HepG2 (cell line): Measurements from ENCODE around the gene HPS4.

Experiments used
- KDM1A ChIP-seq: IDR thresholded peaks from 2 replicates; pipeline ENCODE4 v1.6.1; 2016; ENCODE audit warnings: missing compliant biosample characterization
- MEF2D ChIP-seq: sonication (generic); formaldehyde crosslinking; IDR thresholded peaks from 2 replicates; pipeline ENCODE4 v1.5.1; 2020; ENCODE audit warnings: mild to moderate bottlenecking, missing genetic modification reagents
- MIXL1 ChIP-seq: IDR thresholded peaks from 2 replicates; pipeline ENCODE4 v1.6.1; 2016
- ZNF292 ChIP-seq: sonication (generic); formaldehyde crosslinking; IDR thresholded peaks from 2 replicates; pipeline ENCODE4 v1.8.1; 2022; ENCODE audit warnings: mild to moderate bottlenecking, low read depth, missing genetic modification reagents, borderline replicate concordance
- TF ChIP-seq, protein P1 (sequence below): sonication (generic); formaldehyde crosslinking; IDR thresholded peaks from 2 replicates; pipeline ENCODE4 v1.5.1; 2020; ENCODE audit warnings: mild to moderate bottlenecking, missing genetic modification reagents
- TF ChIP-seq, protein P2 (sequence below), 2 experiments: IDR thresholded peaks; 2 replicates each; pipeline ENCODE4 v1.6.1; 2011 to 2012; ENCODE audit warnings: low read length in 2 of 2, borderline replicate concordance in 1 of 2, low read depth in 1 of 2, mild to moderate bottlenecking in 1 of 2, moderate library complexity in 1 of 2

DNA sequence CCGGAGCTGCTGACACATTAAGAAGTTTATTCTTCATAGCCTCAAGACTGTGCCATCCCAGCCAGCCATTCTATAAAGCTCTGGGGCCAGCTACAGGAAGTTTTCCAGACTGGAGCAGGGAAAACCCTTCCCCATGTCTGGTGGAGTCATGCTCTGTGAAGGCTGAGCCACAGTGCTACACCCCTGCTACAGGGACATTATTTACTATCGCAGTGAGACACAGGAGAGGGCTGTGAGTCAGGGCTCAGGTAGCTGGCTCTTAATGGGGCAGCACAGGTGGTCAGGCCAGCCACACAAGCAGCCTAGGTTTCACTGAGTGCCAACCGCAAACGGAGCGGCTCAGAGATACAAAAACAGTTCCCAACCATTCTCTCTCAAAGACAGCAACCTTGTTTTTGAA lies 12.1 kb downstream of the HPS4 start:
- TF ChIP-seq, protein P1, sequence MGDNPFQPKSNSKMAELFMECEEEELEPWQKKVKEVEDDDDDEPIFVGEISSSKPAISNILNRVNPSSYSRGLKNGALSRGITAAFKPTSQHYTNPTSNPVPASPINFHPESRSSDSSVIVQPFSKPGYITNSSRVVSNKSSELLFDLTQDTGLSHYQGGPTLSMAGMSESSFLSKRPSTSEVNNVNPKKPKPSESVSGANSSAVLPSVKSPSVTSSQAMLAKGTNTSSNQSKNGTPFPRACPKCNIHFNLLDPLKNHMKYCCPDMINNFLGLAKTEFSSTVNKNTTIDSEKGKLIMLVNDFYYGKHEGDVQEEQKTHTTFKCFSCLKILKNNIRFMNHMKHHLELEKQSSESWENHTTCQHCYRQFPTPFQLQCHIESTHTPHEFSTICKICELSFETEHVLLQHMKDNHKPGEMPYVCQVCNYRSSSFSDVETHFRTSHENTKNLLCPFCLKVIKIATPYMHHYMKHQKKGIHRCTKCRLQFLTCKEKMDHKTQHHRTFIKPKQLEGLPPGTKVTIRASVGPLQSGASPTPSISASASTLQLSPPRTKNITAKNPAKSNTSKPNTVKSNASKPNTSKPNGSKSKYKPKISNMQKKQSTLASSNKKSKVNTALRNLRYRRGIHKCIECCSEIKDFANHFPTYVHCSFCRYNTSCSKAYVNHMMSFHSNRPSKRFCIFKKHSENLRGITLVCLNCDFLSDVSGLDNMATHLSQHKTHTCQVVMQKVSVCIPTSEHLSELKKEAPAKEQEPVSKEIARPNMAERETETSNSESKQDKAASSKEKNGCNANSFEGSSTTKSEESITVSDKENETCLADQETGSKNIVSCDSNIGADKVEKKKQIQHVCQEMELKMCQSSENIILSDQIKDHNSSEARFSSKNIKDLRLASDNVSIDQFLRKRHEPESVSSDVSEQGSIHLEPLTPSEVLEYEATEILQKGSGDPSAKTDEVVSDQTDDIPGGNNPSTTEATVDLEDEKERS (CRISPR knock-in tag): no peak
- no peak for TF ChIP-seq ZNF292 (CRISPR knock-in tag)
- no peak for TF ChIP-seq KDM1A (CRISPR knock-in tag)
- no peak for TF ChIP-seq MIXL1 (CRISPR knock-in tag)
- no peak for TF ChIP-seq MEF2D (CRISPR knock-in tag)
- TF ChIP-seq, protein P2, sequence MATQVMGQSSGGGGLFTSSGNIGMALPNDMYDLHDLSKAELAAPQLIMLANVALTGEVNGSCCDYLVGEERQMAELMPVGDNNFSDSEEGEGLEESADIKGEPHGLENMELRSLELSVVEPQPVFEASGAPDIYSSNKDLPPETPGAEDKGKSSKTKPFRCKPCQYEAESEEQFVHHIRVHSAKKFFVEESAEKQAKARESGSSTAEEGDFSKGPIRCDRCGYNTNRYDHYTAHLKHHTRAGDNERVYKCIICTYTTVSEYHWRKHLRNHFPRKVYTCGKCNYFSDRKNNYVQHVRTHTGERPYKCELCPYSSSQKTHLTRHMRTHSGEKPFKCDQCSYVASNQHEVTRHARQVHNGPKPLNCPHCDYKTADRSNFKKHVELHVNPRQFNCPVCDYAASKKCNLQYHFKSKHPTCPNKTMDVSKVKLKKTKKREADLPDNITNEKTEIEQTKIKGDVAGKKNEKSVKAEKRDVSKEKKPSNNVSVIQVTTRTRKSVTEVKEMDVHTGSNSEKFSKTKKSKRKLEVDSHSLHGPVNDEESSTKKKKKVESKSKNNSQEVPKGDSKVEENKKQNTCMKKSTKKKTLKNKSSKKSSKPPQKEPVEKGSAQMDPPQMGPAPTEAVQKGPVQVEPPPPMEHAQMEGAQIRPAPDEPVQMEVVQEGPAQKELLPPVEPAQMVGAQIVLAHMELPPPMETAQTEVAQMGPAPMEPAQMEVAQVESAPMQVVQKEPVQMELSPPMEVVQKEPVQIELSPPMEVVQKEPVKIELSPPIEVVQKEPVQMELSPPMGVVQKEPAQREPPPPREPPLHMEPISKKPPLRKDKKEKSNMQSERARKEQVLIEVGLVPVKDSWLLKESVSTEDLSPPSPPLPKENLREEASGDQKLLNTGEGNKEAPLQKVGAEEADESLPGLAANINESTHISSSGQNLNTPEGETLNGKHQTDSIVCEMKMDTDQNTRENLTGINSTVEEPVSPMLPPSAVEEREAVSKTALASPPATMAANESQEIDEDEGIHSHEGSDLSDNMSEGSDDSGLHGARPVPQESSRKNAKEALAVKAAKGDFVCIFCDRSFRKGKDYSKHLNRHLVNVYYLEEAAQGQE (IDR thresholded peaks at IDR 0.05; ENCODE audit: borderline replicate concordance in 1 of 2, low read depth in 1 of 2, low read length in 2 of 2): no peak
